ENCODE results near the gene SVOP.

Gene SVOP

DNA sequence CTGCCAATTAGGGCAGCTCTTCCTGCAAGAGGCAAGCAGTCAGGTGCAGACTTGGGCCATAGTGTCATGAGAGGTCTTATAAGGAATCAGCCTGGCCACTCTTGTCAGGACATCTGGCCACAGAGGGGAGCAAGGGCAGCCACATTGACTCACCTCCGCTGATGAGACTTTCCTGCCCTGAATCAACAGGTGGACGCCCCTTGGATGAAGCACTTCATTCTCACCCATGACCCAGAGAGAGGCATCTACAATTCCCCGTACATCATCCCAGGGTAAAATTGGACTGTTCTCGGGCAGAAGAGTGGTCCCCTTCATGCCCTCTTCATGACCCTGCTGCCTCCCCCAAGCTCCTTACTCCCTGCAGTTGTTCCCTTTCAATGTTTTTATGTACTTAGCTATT, 124.1 kb downstream of the SVOP start:
- no peaks in the 10 kb centered on the region for H3K9me3 ChIP-seq (replicated peaks in 1 of 11)
- H3K27ac ChIP-seq = no peak overlapping the region
- H4K20me1 ChIP-seq = 0 out of 22 replicates have a peak, but pooled peaks cover 0 to 7% (median 0%) of the 10 kb centered on the region in 11 experiments
- H3K4me3 ChIP-seq = no peak overlapping the region
- no peak overlapping the region for H3K9ac ChIP-seq
- no peaks in the 10 kb centered on the region for H3K4me1 ChIP-seq
- H3K27me3 ChIP-seq = no peaks in the 10 kb centered on the region
- no peak for TF ChIP-seq Cebpa-rat (IDR thresholded peaks at IDR 0.05)
- H3K4me2 ChIP-seq = no peak overlapping the region
- H3K36me3 ChIP-seq = no peaks in the 10 kb centered on the region

DNA sequence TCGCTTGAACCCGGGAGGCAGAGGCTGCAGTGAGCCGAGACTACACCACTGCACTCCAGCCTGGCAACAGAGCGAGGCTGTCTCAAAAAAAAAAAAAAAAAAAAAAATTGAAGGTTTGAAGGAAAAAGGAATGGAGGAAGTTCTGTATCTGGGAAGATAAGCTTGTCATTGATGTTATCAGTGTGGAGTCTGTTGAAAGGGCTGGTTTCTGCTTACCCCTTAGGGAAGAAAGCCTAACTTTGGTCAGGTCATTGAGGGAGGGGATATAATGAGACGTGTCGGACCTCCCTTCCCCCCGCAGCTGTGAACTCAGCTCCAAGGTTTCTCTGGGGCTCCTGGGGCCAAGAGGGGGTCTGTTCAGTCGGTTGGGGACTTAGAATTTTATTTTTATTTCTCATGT, 124.5 kb downstream of the SVOP start:
- H3K4me2 ChIP-seq = no peak overlapping the region
- 0 out of 22 replicates have a peak, but pooled peaks cover 0 to 7% (median 0%) of the 10 kb centered on the region in 11 experiments for H4K20me1 ChIP-seq
- H3K4me3 ChIP-seq = no peak overlapping the region
- H3K36me3 ChIP-seq = no peaks in the 10 kb centered on the region
- no peaks in the 10 kb centered on the region for H3K4me1 ChIP-seq
- H3K27ac ChIP-seq = no peak overlapping the region
- no peak for TF ChIP-seq Cebpa-rat (IDR thresholded peaks at IDR 0.05)
- no peaks in the 10 kb centered on the region for H3K9me3 ChIP-seq (replicated peaks in 1 of 11)
- no peaks in the 10 kb centered on the region for H3K27me3 ChIP-seq
- H3K9ac ChIP-seq = no peak overlapping the region

- Histone ChIP-seq H3K27me3 (no peaks in the 10 kb centered on the region), H3K4me2 (no peak overlapping the region), H3K4me1 (no peaks in the 10 kb centered on the region), H4K20me1 (0 out of 22 replicates have a peak, but pooled peaks cover 0 to 7% (median 0%) of the 10 kb centered on the region in 11 experiments), H3K9ac (no peak overlapping the region), H3K36me3 (no peaks in the 10 kb centered on the region), H3K27ac (no peak overlapping the region), H3K4me3 (no peak overlapping the region), H3K9me3 (replicated peaks in 1 of 11) (peaks cover 0 to 8% (median 5%) of the 10 kb centered on the region in 11 experiments; a peak in 9 of 22 replicates)
- no peak for TF ChIP-seq Cebpa-rat (IDR thresholded peaks at IDR 0.05)
These were observed 125.6 kb downstream of the SVOP start for GRCh38 chr12:108895220-108895802.

DNA sequence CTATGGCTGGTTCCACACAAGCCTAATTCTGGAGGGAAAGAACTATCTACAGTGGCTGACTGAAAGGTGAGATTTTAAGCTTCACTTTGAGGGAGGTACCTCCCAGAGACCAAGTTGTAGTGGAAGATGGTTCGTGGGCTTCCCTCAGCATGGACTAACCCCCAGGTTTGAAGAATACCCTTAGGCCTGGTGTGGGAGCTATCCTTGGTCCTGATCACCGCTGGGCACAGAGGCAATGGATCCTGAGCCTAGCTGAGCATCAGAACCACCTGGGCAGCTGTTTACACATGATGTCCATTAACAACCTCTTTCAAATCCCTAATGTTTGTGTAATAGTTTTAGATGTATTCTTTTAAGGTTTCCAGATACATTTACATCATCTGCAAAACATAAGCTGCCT, 130.7 kb downstream of the SVOP start:
- peaks cover 0 to 12% (median 9%) of the 10 kb centered on the region in 11 experiments; a peak in 9 of 22 replicates for H3K9me3 ChIP-seq (replicated peaks in 1 of 11)
- H3K36me3 ChIP-seq = no peaks in the 10 kb centered on the region
- no peaks in the 10 kb centered on the region for H3K27me3 ChIP-seq
- no peak overlapping the region for H3K4me2 ChIP-seq
- TF ChIP-seq Cebpa-rat (IDR thresholded peaks at IDR 0.05) = no peak
- H3K27ac ChIP-seq = no peak overlapping the region
- no peak overlapping the region for H3K4me3 ChIP-seq
- H4K20me1 ChIP-seq = 0 out of 22 replicates have a peak, but pooled peaks cover 0 to 7% (median 0%) of the 10 kb centered on the region in 11 experiments
- H3K4me1 ChIP-seq = no peaks in the 10 kb centered on the region
- H3K9ac ChIP-seq = no peak overlapping the region

DNA sequence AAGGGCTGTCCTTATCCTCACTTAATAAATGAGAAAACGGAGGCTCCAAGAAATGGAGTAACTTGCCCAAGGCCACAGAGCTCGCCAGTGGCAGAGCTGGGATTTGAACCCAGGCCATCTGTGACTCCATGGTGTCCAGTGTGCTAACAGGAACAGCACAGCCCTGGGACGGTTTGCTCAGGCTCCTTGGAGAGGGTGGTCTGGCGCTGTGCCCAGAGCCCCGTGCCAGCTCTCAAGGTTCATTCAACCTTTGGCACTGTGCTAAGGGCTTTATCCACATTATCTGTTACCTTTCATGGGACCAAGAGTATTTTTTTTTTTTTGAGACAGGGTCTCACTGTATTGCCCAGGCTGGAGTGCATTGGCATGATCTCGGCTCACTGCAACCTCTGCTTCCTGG, 132.8 kb downstream of the SVOP start:
- Histone ChIP-seq H3K4me2 (no peak overlapping the region), H3K27me3 (no peaks in the 10 kb centered on the region), H3K9ac (no peak overlapping the region), H3K4me3 (no peak overlapping the region), H3K9me3 (replicated peaks in 1 of 11) (peaks cover 0 to 12% (median 9%) of the 10 kb centered on the region in 11 experiments; a peak in 9 of 22 replicates), H3K27ac (no peak overlapping the region), H3K4me1 (no peaks in the 10 kb centered on the region; a peak in 1 of 20 replicates), H3K36me3 (no peaks in the 10 kb centered on the region), H4K20me1 (no peaks in the 10 kb centered on the region)
- no peak for TF ChIP-seq Cebpa-rat (IDR thresholded peaks at IDR 0.05)

DNA sequence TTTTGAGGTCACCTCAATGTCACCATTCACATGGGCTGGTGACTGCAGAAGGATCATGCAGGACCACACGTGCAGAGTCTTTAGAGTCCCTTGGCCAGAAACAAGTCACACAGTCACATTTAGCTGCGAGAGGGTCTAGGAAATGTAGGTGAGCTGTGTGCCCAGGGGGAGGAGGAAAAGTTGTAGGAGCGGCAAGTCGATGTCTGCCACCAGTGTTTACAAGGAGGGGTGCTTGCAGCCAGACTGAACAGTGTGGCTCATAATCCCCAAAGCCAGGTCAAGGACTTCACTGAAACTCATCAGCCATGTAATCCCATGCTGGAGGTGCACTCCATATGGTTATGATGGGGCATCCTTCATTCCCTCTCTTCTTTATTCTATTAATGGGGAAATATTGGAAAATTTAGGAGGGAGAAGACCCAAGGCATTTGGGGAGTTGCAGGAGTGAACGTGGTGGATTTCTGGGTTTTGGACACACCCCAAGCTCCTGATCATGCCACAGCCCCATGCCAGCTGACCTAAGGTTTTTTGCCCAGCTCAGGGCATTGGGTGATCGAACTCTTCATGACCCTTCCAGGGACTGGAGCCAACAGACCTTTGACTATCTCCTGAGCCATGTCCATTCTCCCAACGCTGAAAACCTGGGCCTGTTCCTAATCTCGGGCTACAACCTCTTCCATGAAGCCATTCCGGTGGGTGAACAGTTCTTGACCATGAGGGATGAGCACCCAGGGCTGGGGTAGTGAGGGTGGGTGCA, 133.8 kb downstream of the SVOP start:
- Histone ChIP-seq H3K4me1 (no peaks in the 10 kb centered on the region; a peak in 1 of 20 replicates), H4K20me1 (no peaks in the 10 kb centered on the region), H3K27ac (no peak overlapping the region), H3K36me3 (no peaks in the 10 kb centered on the region), H3K27me3 (no peaks in the 10 kb centered on the region), H3K4me3 (no peak overlapping the region), H3K9me3 (replicated peaks in 1 of 11) (peaks cover 0 to 12% (median 9%) of the 10 kb centered on the region in 11 experiments; a peak in 9 of 22 replicates), H3K9ac (no peak overlapping the region), H3K4me2 (no peak overlapping the region)
- no peak for TF ChIP-seq Cebpa-rat (IDR thresholded peaks at IDR 0.05)

DNA sequence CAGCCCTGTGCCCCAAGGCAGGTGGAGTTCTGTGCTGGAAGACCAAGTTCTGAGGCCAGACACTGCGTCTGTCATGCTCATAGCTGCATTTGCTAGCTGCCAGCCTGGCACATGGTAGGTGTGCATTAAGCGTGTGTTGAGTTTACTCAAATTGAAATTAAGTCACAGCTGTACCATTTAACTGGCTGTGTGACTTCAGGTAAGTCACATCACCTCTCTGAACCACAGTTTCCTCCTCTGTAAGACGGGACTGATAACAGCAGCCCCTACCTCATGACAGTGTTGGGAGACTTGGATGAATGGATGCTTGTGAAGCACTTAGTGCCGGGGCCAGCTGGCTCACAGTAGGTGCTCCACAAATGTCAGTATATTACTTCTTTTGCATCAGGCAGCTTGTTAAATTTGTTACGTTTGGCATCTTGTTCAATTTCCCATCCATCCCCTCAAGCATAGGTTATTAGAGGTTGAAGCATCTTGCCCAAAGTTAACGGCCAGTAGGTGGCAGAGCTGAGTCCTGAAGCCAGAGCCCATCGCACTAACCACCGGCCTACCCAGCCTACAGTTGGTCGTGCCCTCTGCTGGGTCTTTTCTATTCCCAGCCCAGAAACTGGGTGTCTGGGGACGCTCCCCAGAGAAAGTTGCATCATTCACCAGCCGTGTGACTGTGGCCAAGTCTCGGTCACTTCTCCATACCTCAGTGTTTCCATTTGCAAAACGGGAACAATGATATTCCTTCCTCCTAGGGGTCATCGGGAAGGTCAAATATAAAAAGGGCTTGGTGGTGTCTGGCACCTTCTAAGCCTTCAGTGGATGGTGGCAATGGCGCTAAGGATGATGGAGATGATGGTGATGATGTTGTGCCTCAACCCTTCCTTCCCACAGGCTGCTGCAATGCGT, 136.5 kb downstream of the SVOP start:
- TF ChIP-seq Cebpa-rat (IDR thresholded peaks at IDR 0.05) = no peak
- H3K27ac ChIP-seq = no peak overlapping the region
- H3K4me3 ChIP-seq = no peak overlapping the region
- H3K9ac ChIP-seq = no peak overlapping the region
- no peaks in the 10 kb centered on the region for H3K9me3 ChIP-seq (replicated peaks in 1 of 11)
- no peaks in the 10 kb centered on the region; a peak in 1 of 20 replicates for H3K4me1 ChIP-seq
- H3K36me3 ChIP-seq = no peaks in the 10 kb centered on the region
- H3K4me2 ChIP-seq = no peak overlapping the region
- no peaks in the 10 kb centered on the region for H3K27me3 ChIP-seq
- no peaks in the 10 kb centered on the region for H4K20me1 ChIP-seq

GRCh38 chr12:108881953-108882352, 138.9 kb downstream of the SVOP start:
- H3K4me2 ChIP-seq = no peak overlapping the region
- no peaks in the 10 kb centered on the region for H3K27me3 ChIP-seq
- H3K9me3 ChIP-seq (replicated peaks in 1 of 11) = no peaks in the 10 kb centered on the region
- TF ChIP-seq Cebpa-rat (IDR thresholded peaks at IDR 0.05) = no peak
- H3K36me3 ChIP-seq = no peaks in the 10 kb centered on the region
- no peak overlapping the region for H3K4me3 ChIP-seq
- H3K9ac ChIP-seq = no peak overlapping the region
- H4K20me1 ChIP-seq = no peaks in the 10 kb centered on the region
- H3K4me1 ChIP-seq = no peaks in the 10 kb centered on the region; a peak in 1 of 20 replicates
- H3K27ac ChIP-seq = no peak overlapping the region

All from BLaER1 treated with 17β-estradiol and CSF1 and Interleukin-3, amounts not matched to agents 10 nM and 100 nM (cell line).